NCI-H2196 (cell line): ENCODE data around the gene ADAMTS3.
"Not testable (repeated sequence)": the region's sequence is repeated elsewhere in the genome, so short reads cannot be mapped to it uniquely, and the experiment has no call there.

ENCODE experiments used
- DNase-seq: peaks from one replicate; lab custom pipeline; 2025; ENCODE audit not compliant: unreplicated experiment; lab: John Stamatoyannopoulos, UW

The ADAMTS3 gene

GRCh38 chr4:72553540-72554337 lies 15.3 kb downstream of the ADAMTS3 start:
- DNase-seq = no peak

GRCh38 chr4:72552447-72552846 lies 16.6 kb downstream of the ADAMTS3 start:
- no peak for DNase-seq

- no peak for DNase-seq
These were observed 22.6 kb downstream of the ADAMTS3 start for GRCh38 chr4:72546456-72546855.

GRCh38 chr4:72540694-72541093 lies 28.3 kb downstream of the ADAMTS3 start:
- DNase-seq = not testable (repeated sequence)

DNA sequence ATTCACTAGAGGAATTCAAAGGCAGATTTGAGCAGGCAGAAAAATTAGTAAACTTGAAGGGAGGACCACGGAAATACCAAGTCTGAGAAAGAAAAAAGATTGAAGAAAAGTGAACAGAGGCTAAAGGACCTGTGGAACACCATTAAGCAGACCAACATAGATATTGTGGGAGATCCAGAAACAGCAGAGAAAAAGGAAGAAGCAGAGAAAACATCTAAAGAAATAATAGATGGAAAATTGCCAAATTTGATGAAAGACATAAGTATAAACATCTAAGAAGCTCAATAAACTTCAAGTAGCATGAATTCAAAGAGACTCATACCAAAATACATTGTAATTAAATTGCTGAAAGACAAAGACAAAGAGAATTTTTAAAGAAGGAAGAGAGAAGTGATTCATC lies 31.0 kb downstream of the ADAMTS3 start:
- no peak for DNase-seq

GRCh38 chr4:72536443-72536842 lies 32.6 kb downstream of the ADAMTS3 start:
- DNase-seq = no peak

DNA sequence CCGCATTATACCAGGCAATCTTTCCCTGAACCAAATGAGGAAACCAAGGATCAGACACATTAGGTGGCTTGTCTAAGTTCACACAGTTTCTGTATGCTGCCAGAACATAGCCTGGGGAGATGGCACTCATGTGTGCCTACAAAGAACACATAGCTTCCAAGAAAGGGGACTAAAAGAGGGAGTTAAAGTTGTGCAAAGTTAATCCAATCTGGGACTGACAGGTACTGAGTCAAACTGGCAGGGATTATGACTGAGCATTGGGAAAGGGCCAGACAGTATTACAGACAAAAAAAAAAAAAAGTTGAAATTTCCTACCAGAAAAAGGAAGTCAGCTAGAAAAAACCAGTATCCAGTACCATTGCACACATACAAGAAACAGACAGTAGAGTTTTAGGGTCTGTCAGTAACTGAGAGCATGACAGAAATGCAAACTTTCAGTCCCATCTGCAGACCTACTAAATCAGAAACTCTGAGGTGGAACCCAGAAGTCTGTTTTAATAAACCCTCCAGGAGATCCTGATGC lies 37.2 kb downstream of the ADAMTS3 start:
- no peak for DNase-seq

- DNase-seq = no peak
These were observed 37.7 kb downstream of the ADAMTS3 start for GRCh38 chr4:72531322-72531721.

- DNase-seq = no peak
These were observed 39.7 kb downstream of the ADAMTS3 start for GRCh38 chr4:72529148-72529822.

- DNase-seq = no peak
These were observed 41.9 kb downstream of the ADAMTS3 start for GRCh38 chr4:72527038-72527646.

- no peak for DNase-seq
These were observed 43.1 kb downstream of the ADAMTS3 start for GRCh38 chr4:72525938-72526337.

DNA sequence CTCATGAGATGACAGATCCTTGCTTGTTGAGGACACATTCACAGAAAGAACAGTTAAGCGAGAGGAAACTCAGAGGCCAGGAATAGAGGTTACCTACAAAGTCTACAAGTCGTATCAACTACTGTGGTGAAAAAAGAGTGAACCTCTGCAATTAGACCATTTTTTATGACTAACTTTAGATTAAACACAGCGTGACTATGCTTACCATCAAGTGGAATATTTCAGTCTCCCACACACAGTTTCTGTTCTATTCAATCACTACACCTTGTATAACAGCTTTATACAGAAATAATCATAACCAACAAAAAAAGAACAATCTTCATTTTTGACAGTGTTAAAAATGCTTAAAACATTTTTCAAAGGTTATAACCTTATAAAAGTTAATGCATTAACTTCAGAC lies 46.6 kb downstream of the ADAMTS3 start:
- DNase-seq = no peak

GRCh38 chr4:72513227-72513626 lies 55.8 kb downstream of the ADAMTS3 start:
- no peak for DNase-seq

DNA sequence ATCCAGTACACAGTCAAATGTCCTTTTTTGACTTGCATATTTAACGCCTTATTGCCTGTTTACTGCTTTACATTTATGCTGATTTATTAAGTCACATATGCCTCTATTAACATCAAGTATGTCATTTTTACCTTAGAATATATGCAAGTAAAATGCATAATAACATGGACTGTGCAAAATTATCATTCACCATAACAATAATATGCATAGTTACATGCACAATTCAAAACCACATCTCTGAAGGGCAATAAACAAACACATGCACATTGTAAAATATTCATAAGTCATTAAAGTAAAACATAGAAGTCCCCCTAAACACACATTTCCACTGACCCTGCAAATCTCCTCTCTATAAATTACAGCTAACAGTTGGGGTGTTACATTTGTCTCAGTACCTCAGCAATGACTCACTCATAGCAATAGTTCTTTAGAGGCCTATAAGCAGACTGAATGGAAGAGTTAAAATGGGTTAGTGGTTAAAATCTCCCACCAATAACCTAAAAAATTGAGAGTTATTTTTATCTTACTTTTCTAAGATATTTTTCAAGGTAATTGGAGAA lies 61.1 kb downstream of the ADAMTS3 start:
- no peak for DNase-seq

GRCh38 chr4:72507167-72507566 lies 61.9 kb downstream of the ADAMTS3 start:
- DNase-seq = no peak

DNA sequence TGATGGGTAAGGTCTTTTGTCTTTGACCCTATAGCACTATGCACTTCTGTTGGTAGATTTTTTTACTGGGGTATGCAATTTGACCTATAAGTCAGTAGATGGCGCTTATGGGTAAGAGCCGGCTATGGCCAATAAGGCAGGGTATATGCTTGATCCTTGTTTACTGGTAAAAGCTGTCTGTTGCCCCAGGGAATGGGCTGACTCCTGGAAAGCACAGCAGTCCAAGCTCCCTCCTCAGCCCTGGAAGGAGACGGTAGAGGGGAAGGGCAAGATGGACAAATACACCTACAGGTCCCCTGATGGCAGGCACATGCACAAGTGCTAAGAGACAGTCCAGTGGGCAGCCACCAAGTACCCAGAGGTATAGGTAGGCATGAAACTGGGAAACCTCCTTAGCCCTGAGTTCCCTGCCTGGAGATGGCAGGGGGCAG lies 63.7 kb downstream of the ADAMTS3 start:
- DNase-seq = no peak

DNA sequence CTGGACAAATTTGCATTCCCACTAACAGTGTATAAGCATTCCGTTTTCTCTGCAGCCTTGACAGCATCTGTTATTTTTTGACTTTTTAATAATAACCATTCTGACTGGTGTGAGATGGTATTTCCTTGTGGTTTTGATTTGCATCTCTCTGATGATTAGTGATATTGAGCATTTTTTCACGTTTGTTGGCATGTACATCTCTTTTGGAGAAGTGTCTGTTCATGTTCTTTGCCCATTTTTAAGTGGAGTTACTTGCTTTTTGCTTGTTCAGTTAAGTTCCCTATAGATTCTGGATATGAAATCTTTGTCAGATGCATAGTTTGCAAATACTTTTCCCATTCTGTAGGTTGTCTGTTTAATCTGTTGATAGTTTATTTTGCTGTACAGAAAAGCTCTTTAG lies 68.8 kb downstream of the ADAMTS3 start:
- DNase-seq = no peak

GRCh38 chr4:72496119-72496518 lies 72.9 kb downstream of the ADAMTS3 start:
- no peak for DNase-seq

GRCh38 chr4:72494156-72494555 lies 74.9 kb downstream of the ADAMTS3 start:
- DNase-seq = no peak

- DNase-seq = no peak
These were observed 79.8 kb downstream of the ADAMTS3 start for GRCh38 chr4:72489267-72489666.

GRCh38 chr4:72486991-72487390 lies 82.0 kb downstream of the ADAMTS3 start:
- no peak for DNase-seq

DNA sequence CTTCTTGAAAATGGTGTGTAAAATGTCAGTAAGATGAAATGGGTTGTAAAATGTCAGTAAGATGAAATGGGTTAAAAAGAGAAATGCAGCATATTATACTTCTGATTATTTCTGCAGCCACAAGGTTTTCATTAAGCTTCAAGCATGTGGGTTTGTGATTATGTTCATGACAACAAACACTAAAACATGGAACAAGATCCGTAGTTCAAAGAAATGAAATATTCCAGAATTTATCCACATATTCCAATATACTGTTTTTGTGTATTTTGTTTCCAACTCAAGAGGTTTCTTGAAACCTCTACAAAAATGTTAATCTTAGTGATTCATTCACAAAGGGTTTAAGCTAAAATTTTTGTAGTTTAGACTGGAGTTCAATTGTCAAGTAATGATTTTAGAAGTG lies 84.0 kb downstream of the ADAMTS3 start:
- no peak for DNase-seq
